IMR-90 (cell line): ENCODE results near the gene DLX6.

ENCODE experiments used
- BHLHE40 ChIP-seq: fragments of 150-350 bp; IDR thresholded peaks from 2 replicates; pipeline ENCODE4 v1.6.1; 2016; ENCODE audit warnings: mild to moderate bottlenecking, low read depth, low read length
- CEBPB ChIP-seq: IDR thresholded peaks from 2 replicates; pipeline ENCODE4 v1.6.1; 2012; ENCODE audit warnings: low read depth, low read length, improper control_type of control experiment
- CTCF ChIP-seq: conservative IDR thresholded peaks from 2 replicates; pipeline ENCODE4 v1.5.1; 2012; ENCODE audit warnings: mild to moderate bottlenecking, low read depth, low read length, improper control_type of control experiment
- MAZ ChIP-seq: IDR thresholded peaks from 2 replicates; pipeline ENCODE4 v1.6.1; 2012; ENCODE audit warnings: low read depth, mild to moderate bottlenecking, low read length, improper control_type of control experiment, moderate library complexity, borderline replicate concordance
- MXI1 ChIP-seq: IDR thresholded peaks from 2 replicates; pipeline ENCODE4 v1.6.1; 2012; ENCODE audit warnings: low read depth, mild to moderate bottlenecking, low read length, moderate library complexity, borderline replicate concordance
- NFE2L2 ChIP-seq: fragments of 150-350 bp; IDR thresholded peaks from 2 replicates; pipeline ENCODE4 v1.6.1; 2016; ENCODE audit warnings: low read depth, mild to moderate bottlenecking, low read length
- POLR2A ChIP-seq: IDR thresholded peaks from 2 replicates; pipeline ENCODE4 v1.6.1; 2012; ENCODE audit warnings: mild to moderate bottlenecking, low read depth, low read length
- RCOR1 ChIP-seq: IDR thresholded peaks from 2 replicates; pipeline ENCODE4 v1.6.1; 2012; ENCODE audit warnings: mild to moderate bottlenecking, low read length, improper control_type of control experiment; ENCODE audit not compliant: insufficient replicate concordance
- RFX5 ChIP-seq: IDR thresholded peaks from 2 replicates; pipeline ENCODE4 v1.8.0; 2012; ENCODE audit warnings: low read depth, mild to moderate bottlenecking, low read length, moderate library complexity
- SMC3 ChIP-seq: fragments of 150-350 bp; IDR thresholded peaks from 2 replicates; pipeline ENCODE4 v1.6.1; 2016; ENCODE audit warnings: low read depth, mild to moderate bottlenecking, antibody characterized with exemption, low read length, moderate library complexity

- TF ChIP-seq POLR2A, result no peak
- TF ChIP-seq CTCF, result no peak
- no peak for TF ChIP-seq MXI1
- TF ChIP-seq CEBPB, result no peak
- no peak for TF ChIP-seq SMC3
- TF ChIP-seq BHLHE40, result no peak
- TF ChIP-seq RFX5, result no peak
- TF ChIP-seq MAZ, result no peak
- no peak for TF ChIP-seq RCOR1
- no peak for TF ChIP-seq NFE2L2
Measured at GRCh38 chr7:97008275-97008917, 3.0 kb downstream of the DLX6 start.
